Chondrocyte (in vitro differentiated cells): ENCODE measurements around the gene PTPRN2. TPM values are rescaled to one million over a fixed set of nuclear protein-coding genes. Genes with fewer than 3 reads are reported as not detected.
A peak's percentile ranks its signal among the peaks of the same experiment; 100 is the strongest.
"Not testable (repeated sequence)": the region's sequence is repeated elsewhere in the genome, so short reads cannot be mapped to it uniquely, and the experiment has no call there.

Experiments used
- DNase-seq: peaks from one replicate; pipeline ENCODE4 v3.0.0; 2021; ENCODE audit warnings: mixed read lengths, low spot score
- H3K27ac Mint-ChIP-seq: one replicate; pipeline ENCODE4 v1.8.0; 2021; ENCODE audit warnings: mild to moderate bottlenecking, moderate library complexity, mixed read lengths; ENCODE audit not compliant: unreplicated experiment
- H3K27me3 Mint-ChIP-seq: 2 replicates; pipeline ENCODE4 v1.8.0; 2021; ENCODE audit warnings: low read depth, mixed read lengths
- H3K36me3 Mint-ChIP-seq: 2 replicates; pipeline ENCODE4 v1.8.0; 2021; ENCODE audit warnings: low read depth, mixed read lengths
- H3K4me1 Mint-ChIP-seq: 2 replicates; pipeline ENCODE4 v1.8.0; 2021; ENCODE audit warnings: low read depth, mild to moderate bottlenecking, mixed read lengths
- H3K4me3 Mint-ChIP-seq: one replicate; pipeline ENCODE4 v1.8.0; 2021; ENCODE audit warnings: mild to moderate bottlenecking, moderate library complexity, mixed read lengths; ENCODE audit not compliant: unreplicated experiment
- H3K9me3 Mint-ChIP-seq: 2 replicates; pipeline ENCODE4 v1.8.0; 2021; ENCODE audit warnings: low read depth, mixed read lengths
- total RNA-seq: library from RNA; stranded (reverse); gene quantifications from 3 replicates; pipeline ENCODE4 v1.2.1, GENCODE V29; 2021
- TF ChIP-seq, protein P1 (sequence below): fragments of 200-600 bp; sonication (generic); IDR thresholded peaks from 2 replicates; pipeline ENCODE4 v1.5.0; 2021; ENCODE audit warnings: antibody characterized with exemption, mild to moderate bottlenecking, moderate library complexity

The PTPRN2 gene
- total RNA-seq, 1 donor from 2014 or later: 0.30 TPM

DNA sequence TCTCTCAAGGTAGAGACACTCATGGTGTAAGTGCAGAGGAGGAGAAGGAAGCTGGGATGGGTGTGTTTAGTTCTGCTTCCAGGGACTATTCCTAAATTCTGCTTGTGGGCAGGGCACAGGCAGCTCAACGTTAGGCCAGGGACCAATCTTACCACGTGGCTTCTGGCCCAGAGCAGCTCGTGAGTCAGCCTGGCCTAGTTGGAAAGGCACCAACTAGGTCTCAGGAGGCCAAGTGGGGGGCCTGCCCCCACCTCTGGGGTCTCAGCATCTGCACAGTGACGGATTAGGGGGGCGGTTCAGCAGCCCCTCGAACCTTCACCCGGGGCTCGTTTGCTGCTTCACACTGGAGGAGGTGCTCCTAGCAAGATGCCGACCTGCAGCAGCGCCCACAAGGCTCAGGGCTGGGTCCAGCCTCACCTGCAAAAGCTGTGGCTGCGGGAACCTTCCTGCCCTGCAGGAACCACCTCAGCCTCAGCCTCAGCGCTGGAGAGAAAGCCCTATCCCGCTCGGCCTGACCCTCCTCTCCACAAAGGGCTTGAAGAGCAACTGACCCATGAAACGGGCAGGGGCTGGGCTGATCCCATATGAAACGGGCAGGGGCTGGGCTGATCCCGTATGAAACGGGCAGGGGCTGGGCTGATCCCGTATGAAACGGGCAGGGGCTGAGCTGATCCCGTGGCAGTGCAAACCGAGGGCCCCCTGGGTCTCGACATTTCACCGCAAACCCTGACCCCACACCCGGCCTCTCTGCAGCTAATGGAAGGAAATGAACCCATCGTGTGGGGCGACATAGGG, 803.4 kb downstream of the PTPRN2 start:
- no peak overlapping the region for H3K27ac Mint-ChIP-seq
- H3K4me3 Mint-ChIP-seq: no peak overlapping the region
- H3K4me1 Mint-ChIP-seq: peaks cover 3% of the 10 kb centered on the region
- DNase-seq: peak; percentile 85
- H3K9me3 Mint-ChIP-seq: no peaks in the 10 kb centered on the region
- H3K27me3 Mint-ChIP-seq: peaks cover 3% of the 10 kb centered on the region
- TF ChIP-seq, protein P1, sequence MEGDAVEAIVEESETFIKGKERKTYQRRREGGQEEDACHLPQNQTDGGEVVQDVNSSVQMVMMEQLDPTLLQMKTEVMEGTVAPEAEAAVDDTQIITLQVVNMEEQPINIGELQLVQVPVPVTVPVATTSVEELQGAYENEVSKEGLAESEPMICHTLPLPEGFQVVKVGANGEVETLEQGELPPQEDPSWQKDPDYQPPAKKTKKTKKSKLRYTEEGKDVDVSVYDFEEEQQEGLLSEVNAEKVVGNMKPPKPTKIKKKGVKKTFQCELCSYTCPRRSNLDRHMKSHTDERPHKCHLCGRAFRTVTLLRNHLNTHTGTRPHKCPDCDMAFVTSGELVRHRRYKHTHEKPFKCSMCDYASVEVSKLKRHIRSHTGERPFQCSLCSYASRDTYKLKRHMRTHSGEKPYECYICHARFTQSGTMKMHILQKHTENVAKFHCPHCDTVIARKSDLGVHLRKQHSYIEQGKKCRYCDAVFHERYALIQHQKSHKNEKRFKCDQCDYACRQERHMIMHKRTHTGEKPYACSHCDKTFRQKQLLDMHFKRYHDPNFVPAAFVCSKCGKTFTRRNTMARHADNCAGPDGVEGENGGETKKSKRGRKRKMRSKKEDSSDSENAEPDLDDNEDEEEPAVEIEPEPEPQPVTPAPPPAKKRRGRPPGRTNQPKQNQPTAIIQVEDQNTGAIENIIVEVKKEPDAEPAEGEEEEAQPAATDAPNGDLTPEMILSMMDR: no peak
- no peaks in the 10 kb centered on the region for H3K36me3 Mint-ChIP-seq

DNA sequence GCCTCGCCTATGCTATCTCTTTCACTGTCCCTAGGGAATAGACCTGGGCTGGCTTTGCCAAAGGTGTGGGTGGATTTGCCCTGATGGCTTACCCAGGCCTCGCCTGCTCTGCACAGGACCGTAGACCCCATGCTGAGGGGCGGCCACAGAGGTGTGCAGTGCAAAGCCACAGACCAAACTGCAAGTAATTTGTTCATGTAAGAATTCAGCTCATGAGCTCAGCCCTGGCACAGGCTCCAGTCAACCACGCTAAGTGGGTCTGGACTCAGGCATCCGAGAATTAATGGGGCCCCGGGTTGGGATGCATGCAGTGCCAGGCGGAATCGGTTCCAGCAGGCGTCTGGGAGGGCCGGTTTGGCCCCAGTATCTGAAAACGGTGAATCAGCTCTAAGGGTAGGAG, 805.6 kb downstream of the PTPRN2 start:
- peaks cover 3% of the 10 kb centered on the region for H3K4me1 Mint-ChIP-seq
- H3K4me3 Mint-ChIP-seq: no peak overlapping the region
- no peaks in the 10 kb centered on the region for H3K9me3 Mint-ChIP-seq
- H3K27ac Mint-ChIP-seq: no peak overlapping the region
- TF ChIP-seq, protein P1: no peak
- H3K27me3 Mint-ChIP-seq: peaks cover 8% of the 10 kb centered on the region
- peak; percentile 48 for DNase-seq
- H3K36me3 Mint-ChIP-seq: no peaks in the 10 kb centered on the region

DNA sequence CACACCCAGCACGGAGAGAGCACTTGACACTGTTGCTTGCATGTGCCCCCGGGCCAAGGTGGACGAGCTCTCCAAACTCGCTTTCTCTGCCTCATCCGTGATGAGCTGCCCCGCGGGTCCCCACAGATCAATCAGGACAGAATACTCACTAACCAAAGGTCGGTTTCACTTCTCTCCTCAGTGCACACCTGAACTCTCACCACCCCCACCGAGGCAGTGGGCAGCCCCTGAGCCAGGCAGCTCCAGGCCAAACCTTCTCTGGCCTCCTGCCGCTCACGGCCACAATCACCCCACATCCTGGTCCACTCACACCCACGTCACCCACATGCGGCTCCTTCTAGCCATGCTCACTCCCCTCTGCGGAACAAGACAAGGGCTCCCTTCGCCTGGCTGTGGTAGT, 806.9 kb downstream of the PTPRN2 start:
- Mint-ChIP-seq H3K27me3 (peaks cover 11% of the 10 kb centered on the region), H3K4me3 (no peak overlapping the region), H3K9me3 (no peaks in the 10 kb centered on the region), H3K27ac (no peak overlapping the region), H3K36me3 (no peaks in the 10 kb centered on the region), H3K4me1 (peaks cover 3% of the 10 kb centered on the region)
- DNase-seq: peak; percentile 82
- TF ChIP-seq, protein P1: no peak

DNA sequence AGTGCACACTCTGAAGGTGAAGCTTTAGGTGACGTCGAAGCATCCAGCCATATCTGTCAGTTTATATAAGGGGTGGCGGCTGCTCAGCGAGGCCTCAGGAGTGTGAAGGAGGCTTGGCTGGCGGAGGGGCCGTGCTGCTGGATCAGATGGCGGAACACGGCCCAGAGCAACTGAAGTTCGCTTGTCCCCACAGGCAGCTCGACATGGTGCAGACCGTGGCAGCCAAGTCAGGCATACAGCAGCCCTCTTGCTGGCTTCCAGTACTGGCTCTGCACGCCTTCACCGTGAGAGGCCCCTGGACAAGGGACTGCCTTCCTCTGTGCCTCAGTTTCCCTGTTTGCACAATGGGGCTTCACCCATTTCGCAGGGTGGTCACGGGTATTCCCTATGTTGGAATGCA, 807.3 kb downstream of the PTPRN2 start:
- H3K36me3 Mint-ChIP-seq: no peaks in the 10 kb centered on the region
- H3K27ac Mint-ChIP-seq: no peak overlapping the region
- no peaks in the 10 kb centered on the region for H3K9me3 Mint-ChIP-seq
- H3K27me3 Mint-ChIP-seq: peaks cover 11% of the 10 kb centered on the region
- TF ChIP-seq, protein P1: no peak
- DNase-seq: no peak
- no peak overlapping the region for H3K4me3 Mint-ChIP-seq
- peaks cover 3% of the 10 kb centered on the region for H3K4me1 Mint-ChIP-seq

DNA sequence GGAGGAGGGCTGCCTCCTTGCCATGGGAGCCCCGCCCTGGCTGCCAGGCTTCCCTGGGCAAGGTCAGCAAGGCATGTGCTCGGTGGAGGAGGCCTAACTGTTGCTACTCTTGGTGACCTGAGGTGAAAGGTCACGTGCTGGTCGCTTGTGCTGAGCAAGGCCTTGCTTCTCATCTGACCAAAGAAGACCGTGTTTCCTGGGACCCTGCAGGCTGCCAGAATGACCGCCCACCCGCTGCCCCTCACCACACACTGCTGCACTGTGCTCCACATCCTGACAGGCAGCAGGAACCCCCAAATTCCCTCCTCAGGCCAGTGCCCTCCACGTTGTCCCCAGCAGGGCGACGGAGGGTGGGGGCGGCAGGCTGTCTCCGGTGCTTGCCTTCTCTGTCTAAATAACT, 808.4 kb downstream of the PTPRN2 start:
- Mint-ChIP-seq H3K4me1 (peaks cover 3% of the 10 kb centered on the region), H3K36me3 (no peaks in the 10 kb centered on the region), H3K4me3 (no peak overlapping the region), H3K9me3 (no peaks in the 10 kb centered on the region), H3K27me3 (peaks cover 11% of the 10 kb centered on the region), H3K27ac (no peak overlapping the region)
- no peak for DNase-seq
- TF ChIP-seq, protein P1: no peak

DNA sequence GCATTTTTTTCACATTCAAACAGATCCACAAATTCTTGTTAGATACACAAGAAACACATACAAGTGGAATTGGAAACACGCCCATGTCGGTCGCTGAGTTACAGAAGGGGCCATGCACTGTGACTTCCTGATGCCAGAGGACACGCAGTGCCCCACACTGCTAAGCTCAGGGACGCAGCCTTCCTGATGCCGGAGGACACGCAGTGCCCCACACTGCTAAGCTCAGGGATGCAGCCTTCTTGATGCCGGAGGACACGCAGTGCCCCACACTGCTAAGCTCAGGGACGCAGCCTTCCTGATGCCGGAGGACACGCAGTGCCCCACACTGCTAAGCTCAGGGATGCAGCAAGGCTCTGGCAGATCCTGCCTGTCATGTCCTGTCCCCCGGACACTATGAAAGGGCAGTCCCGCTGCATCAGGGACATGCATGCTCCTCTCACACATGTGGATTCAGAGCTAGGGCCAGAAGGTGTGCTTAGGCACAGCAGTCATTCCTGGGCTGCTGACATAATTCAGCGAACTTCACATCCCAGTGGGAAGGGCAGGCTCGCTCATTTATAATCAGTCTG, 810.3 kb downstream of the PTPRN2 start:
- not testable (repeated sequence) for DNase-seq, H3K36me3 Mint-ChIP-seq, H3K27ac Mint-ChIP-seq, H3K4me1 Mint-ChIP-seq, H3K4me3 Mint-ChIP-seq, H3K9me3 Mint-ChIP-seq
- H3K27me3 Mint-ChIP-seq: peaks cover 11% of the 10 kb centered on the region
